HG03064 (cell line): ENCODE measurements around the gene FRMD4A.

Experiments
- ATAC-seq: cut with Tn5 transposase; IDR thresholded peaks from one replicate; pipeline ENCODE4 v1.9.1; 2021; ENCODE audit warnings: low read depth; ENCODE audit not compliant: unreplicated experiment

Gene FRMD4A

GRCh38 chr10:13701157-13701919, 629.4 kb downstream of the FRMD4A start:
- no peak for ATAC-seq

GRCh38 chr10:13700473-13701144, 630.1 kb downstream of the FRMD4A start:
- no peak for ATAC-seq

- ATAC-seq: no peak
These were observed 631.5 kb downstream of the FRMD4A start for GRCh38 chr10:13699216-13699615.

- ATAC-seq: no peak
These were observed 632.5 kb downstream of the FRMD4A start for GRCh38 chr10:13698217-13698616.

- ATAC-seq: no peak
These were observed 634.7 kb downstream of the FRMD4A start for GRCh38 chr10:13696071-13696470.

- no peak for ATAC-seq
These were observed 635.1 kb downstream of the FRMD4A start for GRCh38 chr10:13695588-13695987.

GRCh38 chr10:13693783-13694700, 636.7 kb downstream of the FRMD4A start:
- no peak for ATAC-seq

GRCh38 chr10:13690281-13690825, 640.4 kb downstream of the FRMD4A start:
- ATAC-seq: peak; percentile 61

GRCh38 chr10:13686331-13686752, 644.4 kb downstream of the FRMD4A start:
- no peak for ATAC-seq

- no peak for ATAC-seq
These were observed 644.8 kb downstream of the FRMD4A start for GRCh38 chr10:13685885-13686284.

- ATAC-seq: no peak
These were observed 645.8 kb downstream of the FRMD4A start for GRCh38 chr10:13684806-13685482.

GRCh38 chr10:13684252-13684791, 646.4 kb downstream of the FRMD4A start:
- no peak for ATAC-seq

- no peak for ATAC-seq
These were observed 647.7 kb downstream of the FRMD4A start for GRCh38 chr10:13683017-13683416.

- ATAC-seq: no peak
These were observed 648.8 kb downstream of the FRMD4A start for GRCh38 chr10:13681960-13682359.

- no peak for ATAC-seq
These were observed 649.2 kb downstream of the FRMD4A start for GRCh38 chr10:13681528-13681927.

GRCh38 chr10:13681095-13681494, 649.6 kb downstream of the FRMD4A start:
- no peak for ATAC-seq

GRCh38 chr10:13678101-13678843, 652.5 kb downstream of the FRMD4A start:
- no peak for ATAC-seq

GRCh38 chr10:13674645-13675588, 655.8 kb downstream of the FRMD4A start:
- ATAC-seq: no peak
